ENCODE data around the gene HAUS7.

Gene HAUS7

GRCh38 chrX:153412746-153413720 lies 57.3 kb downstream of the HAUS7 start:
- TF ChIP-seq CTCF (conservative IDR thresholded peaks at IDR 0.05): peak; percentile 19; the same call in 1 of the 2 replicates
- H3K27ac ChIP-seq: no peak overlapping the region

GRCh38 chrX:153411988-153412574 lies 58.3 kb downstream of the HAUS7 start:
- TF ChIP-seq CTCF (conservative IDR thresholded peaks at IDR 0.05): no peak
- H3K27ac ChIP-seq: peak overlapping the region; percentile 25; the same call in 1 of the 2 replicates

- peak within 1 kb of the TSS; percentile 25; the same call in 1 of the 2 replicates for H3K27ac ChIP-seq
- no peak for TF ChIP-seq CTCF (conservative IDR thresholded peaks at IDR 0.05)
Observed at GRCh38 chrX:153411255-153411987, 59.0 kb downstream of the HAUS7 start, which contains the start of gene ZFP92. Gene ZFP92, plus strand, starts transcription at chrX:153411472. Its CDS starts 6,851 bp downstream, at chrX:153418323.

GRCh38 chrX:153410888-153411254 lies 59.5 kb downstream of the HAUS7 start:
- peak overlapping the region; percentile 25; the same call in 1 of the 2 replicates for H3K27ac ChIP-seq
- no peak for TF ChIP-seq CTCF (conservative IDR thresholded peaks at IDR 0.05)

GRCh38 chrX:153410373-153410772 lies 60.0 kb downstream of the HAUS7 start:
- H3K27ac ChIP-seq: no peak overlapping the region
- no peak for TF ChIP-seq CTCF (conservative IDR thresholded peaks at IDR 0.05)

GRCh38 chrX:153409414-153410101 lies 60.8 kb downstream of the HAUS7 start:
- no peak for TF ChIP-seq CTCF (conservative IDR thresholded peaks at IDR 0.05)
- no peak overlapping the region for H3K27ac ChIP-seq
